HCT116 (cell line): ENCODE data around the gene PGAP3.

Experiments
- CEBPB ChIP-seq: IDR thresholded peaks from 2 replicates; pipeline ENCODE4 v1.6.1; 2012; ENCODE audit warnings: low read depth
- CTCF ChIP-seq, 3 experiments: fragments of 200-600 bp in 1 of 3; sonication (generic) in 1 of 3; IDR thresholded peaks in 2 of 3; conservative IDR thresholded peaks in 1 of 3; 2 replicates each; pipeline ENCODE4 v1.5.1; 2012 to 2017; ENCODE audit warnings: low read depth in 2 of 3, low read length in 2 of 3, antibody characterized with exemption in 1 of 3, borderline replicate concordance in 1 of 3, control low read depth in 1 of 3, mild to moderate bottlenecking in 1 of 3, mixed read lengths in 1 of 3, mixed run types in 1 of 3, moderate library complexity in 1 of 3; ENCODE audit not compliant: insufficient read depth in 1 of 3
- EGR1 ChIP-seq: IDR thresholded peaks from 2 replicates; pipeline ENCODE4 v1.6.1; 2012; ENCODE audit warnings: low read depth
- EZH2 ChIP-seq: fragments of 200-600 bp; sonication (generic); IDR thresholded peaks from 2 replicates; pipeline ENCODE4 v1.6.1; 2017; ENCODE audit warnings: antibody characterized with exemption, mixed run types
- EZH2phosphoT487 ChIP-seq: fragments of 200-600 bp; IDR thresholded peaks from 2 replicates; pipeline ENCODE4 v1.6.1; 2018; ENCODE audit warnings: antibody characterized with exemption, borderline replicate concordance
- POLR2A ChIP-seq: IDR thresholded peaks from 2 replicates; pipeline ENCODE4 v1.7.0; 2011; ENCODE audit warnings: borderline replicate concordance; ENCODE audit not compliant: insufficient read depth, insufficient read length; ENCODE audit errors: extremely low read depth
- SIN3A ChIP-seq: IDR thresholded peaks from 2 replicates; pipeline ENCODE4 v1.6.1; 2012; ENCODE audit warnings: low read depth
- ZNF274 ChIP-seq: fragments of 200-500 bp; sonication (Bioruptor generic); IDR thresholded peaks from 2 replicates; pipeline ENCODE4 v1.6.1; 2014; ENCODE audit warnings: mild to moderate bottlenecking, low read depth, low read length, inconsistent platforms

GRCh38 chr17:39679521-39680192 is 8.2 kb downstream of the PGAP3 start:
- no peak for TF ChIP-seq EZH2
- no peak for TF ChIP-seq CTCF (IDR thresholded peaks at IDR 0.05 in 2 of 3, conservative IDR thresholded peaks at IDR 0.05 in 1 of 3; ENCODE audit: borderline replicate concordance in 1 of 3, insufficient read depth in 1 of 3, low read depth in 2 of 3, low read length in 2 of 3)
- no peak for TF ChIP-seq SIN3A
- no peak for TF ChIP-seq POLR2A
- no peak for TF ChIP-seq EGR1
- no peak for TF ChIP-seq CEBPB
- TF ChIP-seq ZNF274 = no peak
- no peak for TF ChIP-seq EZH2phosphoT487
